A549 (cell line): ENCODE data around the gene FANCF. TPM values are rescaled to one million over a fixed set of nuclear protein-coding genes. Genes with fewer than 3 reads are reported as not detected.

ENCODE experiments used
- ATAC-seq, 2 experiments: fragments of 200-7000 bp in 1 of 2; fragments of >200 bp in 1 of 2; cut with Nextera tagmentation in 1 of 2; cut with Tn5 transposase in 1 of 2; 3 replicates each; pipeline versions ENCODE4 v1.8.0 to v1.9.1; 2018 to 2020; ENCODE audit warnings: mild to moderate bottlenecking in 1 of 2, moderate library complexity in 1 of 2
- CTCF ChIA-PET: fragments of 300-600 bp; sonication (Branson Sonifier 250); formaldehyde crosslinking; extraction: SDS; loops from one replicate; lab custom pipeline; 2021; ENCODE audit warnings: antibody characterized with exemption, inconsistent platforms; lab: Yijun Ruan, JAX
- POLR2A ChIA-PET: fragments of 350-600 bp; formaldehyde crosslinking; extraction: SDS; loops from one replicate; lab custom pipeline; 2021; ENCODE audit warnings: antibody characterized with exemption, inconsistent platforms; lab: Yijun Ruan, JAX
- DNase-seq, 2 experiments: peaks; one replicate each; pipeline versions ENCODE4 v3.0.0 to v3.0.0-alpha.2; 2011 to 2016; ENCODE audit warnings: low read depth in 1 of 2, low spot score in 1 of 2
- FAIRE-seq: peaks from 2 replicates; lab custom pipeline; 2011; peaks lifted over from hg19 to GRCh38; lab: Jason Lieb, UNC
- H3K27ac ChIP-seq, 2 experiments: fragments of >200 bp; sonication (Bioruptor Twin); formaldehyde crosslinking; 3 replicates each; pipeline ENCODE4 v1.5.1; 2016 to 2017
- H3K4me1 ChIP-seq: fragments of >200 bp; sonication (Bioruptor Twin); formaldehyde crosslinking; 3 replicates; pipeline ENCODE4 v1.6.1; 2016
- H3K4me2 ChIP-seq: fragments of >200 bp; sonication (Bioruptor Twin); formaldehyde crosslinking; 3 replicates; pipeline ENCODE4 v1.6.1; 2016
- H3K4me3 ChIP-seq: fragments of >200 bp; sonication (Bioruptor Twin); formaldehyde crosslinking; 3 replicates; pipeline ENCODE4 v1.5.1; 2016
- H3K9me3 ChIP-seq: fragments of >200 bp; sonication (Bioruptor Twin); formaldehyde crosslinking; 3 replicates; pipeline ENCODE4 v1.6.1; 2016
- BHLHE40 ChIP-seq: IDR thresholded peaks from 2 replicates; pipeline ENCODE4 v1.6.1; 2012; ENCODE audit warnings: low read depth, low read length, inconsistent platforms
- CBX2 ChIP-seq: fragments of 200-600 bp; sonication (generic); IDR thresholded peaks from 2 replicates; pipeline ENCODE4 v1.6.1; 2016; ENCODE audit warnings: low read depth, mild to moderate bottlenecking, borderline replicate concordance
- CEBPB ChIP-seq, 2 experiments: fragments of >200 bp in 1 of 2; sonication (Bioruptor Twin) in 1 of 2; formaldehyde crosslinking in 1 of 2; IDR thresholded peaks; 2 replicates each; pipeline ENCODE4 v1.6.1; 2012 to 2016
- EHF ChIP-seq: fragments of 250-450 bp; sonication (Bioruptor Pico); IDR thresholded peaks from 2 replicates; pipeline ENCODE4 v1.5.0; 2020; ENCODE audit warnings: mild to moderate bottlenecking
- EHMT2 ChIP-seq: fragments of 200-600 bp; sonication (generic); IDR thresholded peaks from 2 replicates; pipeline ENCODE4 v1.6.1; 2016; ENCODE audit warnings: antibody characterized with exemption, low read depth, mild to moderate bottlenecking, moderate library complexity
- ESRRA ChIP-seq: fragments of 150-350 bp; IDR thresholded peaks from 2 replicates; pipeline ENCODE4 v1.6.1; 2014; ENCODE audit warnings: mild to moderate bottlenecking, low read length, borderline replicate concordance
- FOSB ChIP-seq: fragments of 250-450 bp; sonication (Bioruptor Pico); IDR thresholded peaks from 2 replicates; pipeline ENCODE4 v1.5.0; 2020; ENCODE audit warnings: mild to moderate bottlenecking, moderate library complexity
- FOXS1 ChIP-seq: fragments of 250-450 bp; sonication (Bioruptor Pico); IDR thresholded peaks from 2 replicates; pipeline ENCODE4 v1.5.0; 2020; ENCODE audit warnings: mild to moderate bottlenecking, moderate library complexity
- HOXB5 ChIP-seq: fragments of 250-450 bp; sonication (Bioruptor Pico); IDR thresholded peaks from 2 replicates; pipeline ENCODE4 v1.5.0; 2020; ENCODE audit warnings: mild to moderate bottlenecking, moderate library complexity
- MAFK ChIP-seq: fragments of 450-650 bp; IDR thresholded peaks from 2 replicates; pipeline ENCODE4 v1.6.1; 2014; ENCODE audit not compliant: partially characterized antibody
- NPAS2 ChIP-seq: fragments of 250-450 bp; sonication (Bioruptor Pico); IDR thresholded peaks from 2 replicates; pipeline ENCODE4 v1.8.0; 2022; ENCODE audit warnings: mild to moderate bottlenecking, moderate library complexity, borderline replicate concordance
- NR3C1 ChIP-seq: fragments of >200 bp; sonication (Bioruptor Twin); formaldehyde crosslinking; IDR thresholded peaks from 3 replicates; pipeline ENCODE4 v1.6.1; 2017
- PHF8 ChIP-seq: fragments of 200-600 bp; sonication (generic); IDR thresholded peaks from 2 replicates; pipeline ENCODE4 v1.6.1; 2016; ENCODE audit warnings: low read depth, mild to moderate bottlenecking, antibody characterized with exemption, moderate library complexity, borderline replicate concordance
- POLR2A ChIP-seq: IDR thresholded peaks from 2 replicates; pipeline ENCODE4 v1.6.1; 2012; ENCODE audit warnings: mild to moderate bottlenecking, low read length
- RAD21 ChIP-seq, 2 experiments: fragments of >200 bp in 1 of 2; sonication (Bioruptor Twin) in 1 of 2; formaldehyde crosslinking in 1 of 2; IDR thresholded peaks in 1 of 2; conservative IDR thresholded peaks in 1 of 2; 2 replicates in 1 of 2; 3 replicates in 1 of 2; pipeline ENCODE4 v1.6.1; 2012 to 2018; ENCODE audit warnings: inconsistent platforms in 1 of 2
- SREBF2 ChIP-seq: fragments of 450-650 bp; IDR thresholded peaks from 2 replicates; pipeline ENCODE4 v1.6.1; 2014; ENCODE audit warnings: mild to moderate bottlenecking, moderate library complexity
- TFCP2L1 ChIP-seq: fragments of 250-450 bp; sonication (Bioruptor Pico); IDR thresholded peaks from 2 replicates; pipeline ENCODE4 v1.5.0; 2021; ENCODE audit warnings: mild to moderate bottlenecking
- ZNF302 ChIP-seq: fragments of 250-450 bp; sonication (Bioruptor Pico); IDR thresholded peaks from 2 replicates; pipeline ENCODE4 v1.9.0; 2021; ENCODE audit warnings: inconsistent platforms, mild to moderate bottlenecking, moderate library complexity
- WGBS: methylation state at CpG from one replicate; pipeline ENCODE4 v1.1.6; 2017; ENCODE audit errors: missing lambda C conversion rate; 5-methylcytosine and 5-hydroxymethylcytosine counted together
- polyA plus RNA-seq, 4 experiments: library from polyadenylated mRNA; depleted of rRNA in 3 of 4; stranded (reverse); fragments of >200 nt; fragmentation: RNase III in 1 of 4; extraction: RNeasy Plus Mini Kit Qiagen cat#74134 plus additional on column Dnase treatment in 1 of 4; gene quantifications; 2 replicates in 3 of 4; 3 replicates in 1 of 4; pipeline ENCODE4 v1.2.3, GENCODE V29; 2011 to 2017
- TF ChIP-seq, protein P1 (sequence below): fragments of 250-450 bp; sonication (Bioruptor Pico); IDR thresholded peaks from 2 replicates; pipeline ENCODE4 v1.5.0; 2021; ENCODE audit warnings: mild to moderate bottlenecking, moderate library complexity, borderline replicate concordance
- TF ChIP-seq, protein P2 (sequence below): fragments of 150-350 bp; IDR thresholded peaks from 2 replicates; pipeline ENCODE4 v1.6.1; 2014; ENCODE audit warnings: low read depth, mild to moderate bottlenecking, low read length
- TF ChIP-seq, protein P3 (sequence below): IDR thresholded peaks from 2 replicates; pipeline ENCODE4 v1.6.1; 2012; ENCODE audit warnings: low read depth, borderline replicate concordance
- TF ChIP-seq, protein P4 (sequence below): fragments of 250-450 bp; sonication (Bioruptor Pico); IDR thresholded peaks from 2 replicates; pipeline ENCODE4 v1.5.0; 2020; ENCODE audit warnings: low read depth, mild to moderate bottlenecking, moderate library complexity
- TF ChIP-seq, protein P5 (sequence below): fragments of >200 bp; sonication (Bioruptor Twin); formaldehyde crosslinking; IDR thresholded peaks from 3 replicates; pipeline ENCODE4 v1.5.1; 2016

FANCF gene
- polyA plus RNA-seq, 2 of the 4 experiments (the other 2 are of a cell fraction) = 10.9 to 11.1 TPM

DNA sequence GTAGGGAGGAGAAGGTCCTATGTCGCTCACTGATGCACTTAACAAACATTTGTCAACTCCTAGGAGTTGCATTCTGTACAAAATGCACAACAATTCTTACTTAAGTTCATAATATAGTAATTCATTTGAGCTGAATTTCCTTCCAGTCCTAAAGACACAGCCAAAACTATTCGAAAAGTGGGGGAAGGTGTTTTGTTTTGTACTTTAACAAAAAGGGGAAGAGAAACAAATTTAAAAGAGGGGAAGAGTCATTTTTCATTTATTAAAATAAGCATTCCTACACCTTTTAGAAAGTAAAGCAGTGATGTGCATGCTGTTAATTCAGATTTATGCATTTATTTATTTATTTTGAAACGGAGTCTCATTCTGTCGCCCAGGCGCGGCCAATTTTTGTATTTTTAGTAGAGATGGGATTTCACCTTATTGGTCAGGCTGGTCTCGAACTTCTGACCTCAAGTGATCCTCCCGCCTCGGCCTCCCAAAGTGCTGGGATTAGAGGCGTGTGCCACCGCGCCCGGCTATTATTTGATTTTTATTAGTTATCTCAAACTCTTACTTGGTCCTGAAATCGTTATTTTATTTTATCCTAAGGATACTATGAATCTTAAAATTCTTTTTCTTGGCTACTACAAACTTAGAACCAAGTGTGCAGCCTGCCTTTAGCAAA, 1.1 kb upstream of the FANCF start (continued):
- TF ChIP-seq, protein P1, sequence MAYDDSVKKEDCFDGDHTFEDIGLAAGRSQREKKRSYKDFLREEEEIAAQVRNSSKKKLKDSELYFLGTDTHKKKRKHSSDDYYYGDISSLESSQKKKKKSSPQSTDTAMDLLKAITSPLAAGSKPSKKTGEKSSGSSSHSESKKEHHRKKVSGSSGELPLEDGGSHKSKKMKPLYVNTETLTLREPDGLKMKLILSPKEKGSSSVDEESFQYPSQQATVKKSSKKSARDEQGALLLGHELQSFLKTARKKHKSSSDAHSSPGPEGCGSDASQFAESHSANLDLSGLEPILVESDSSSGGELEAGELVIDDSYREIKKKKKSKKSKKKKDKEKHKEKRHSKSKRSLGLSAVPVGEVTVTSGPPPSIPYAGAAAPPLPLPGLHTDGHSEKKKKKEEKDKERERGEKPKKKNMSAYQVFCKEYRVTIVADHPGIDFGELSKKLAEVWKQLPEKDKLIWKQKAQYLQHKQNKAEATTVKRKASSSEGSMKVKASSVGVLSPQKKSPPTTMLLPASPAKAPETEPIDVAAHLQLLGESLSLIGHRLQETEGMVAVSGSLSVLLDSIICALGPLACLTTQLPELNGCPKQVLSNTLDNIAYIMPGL (CRISPR knock-in tag) = no peak
- TF ChIP-seq, protein P2, sequence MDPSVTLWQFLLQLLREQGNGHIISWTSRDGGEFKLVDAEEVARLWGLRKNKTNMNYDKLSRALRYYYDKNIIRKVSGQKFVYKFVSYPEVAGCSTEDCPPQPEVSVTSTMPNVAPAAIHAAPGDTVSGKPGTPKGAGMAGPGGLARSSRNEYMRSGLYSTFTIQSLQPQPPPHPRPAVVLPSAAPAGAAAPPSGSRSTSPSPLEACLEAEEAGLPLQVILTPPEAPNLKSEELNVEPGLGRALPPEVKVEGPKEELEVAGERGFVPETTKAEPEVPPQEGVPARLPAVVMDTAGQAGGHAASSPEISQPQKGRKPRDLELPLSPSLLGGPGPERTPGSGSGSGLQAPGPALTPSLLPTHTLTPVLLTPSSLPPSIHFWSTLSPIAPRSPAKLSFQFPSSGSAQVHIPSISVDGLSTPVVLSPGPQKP = no peak
- TF ChIP-seq, protein P3, sequence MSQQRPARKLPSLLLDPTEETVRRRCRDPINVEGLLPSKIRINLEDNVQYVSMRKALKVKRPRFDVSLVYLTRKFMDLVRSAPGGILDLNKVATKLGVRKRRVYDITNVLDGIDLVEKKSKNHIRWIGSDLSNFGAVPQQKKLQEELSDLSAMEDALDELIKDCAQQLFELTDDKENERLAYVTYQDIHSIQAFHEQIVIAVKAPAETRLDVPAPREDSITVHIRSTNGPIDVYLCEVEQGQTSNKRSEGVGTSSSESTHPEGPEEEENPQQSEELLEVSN = no peak
- TF ChIP-seq, all 56 proteins: peak for 0

DNA sequence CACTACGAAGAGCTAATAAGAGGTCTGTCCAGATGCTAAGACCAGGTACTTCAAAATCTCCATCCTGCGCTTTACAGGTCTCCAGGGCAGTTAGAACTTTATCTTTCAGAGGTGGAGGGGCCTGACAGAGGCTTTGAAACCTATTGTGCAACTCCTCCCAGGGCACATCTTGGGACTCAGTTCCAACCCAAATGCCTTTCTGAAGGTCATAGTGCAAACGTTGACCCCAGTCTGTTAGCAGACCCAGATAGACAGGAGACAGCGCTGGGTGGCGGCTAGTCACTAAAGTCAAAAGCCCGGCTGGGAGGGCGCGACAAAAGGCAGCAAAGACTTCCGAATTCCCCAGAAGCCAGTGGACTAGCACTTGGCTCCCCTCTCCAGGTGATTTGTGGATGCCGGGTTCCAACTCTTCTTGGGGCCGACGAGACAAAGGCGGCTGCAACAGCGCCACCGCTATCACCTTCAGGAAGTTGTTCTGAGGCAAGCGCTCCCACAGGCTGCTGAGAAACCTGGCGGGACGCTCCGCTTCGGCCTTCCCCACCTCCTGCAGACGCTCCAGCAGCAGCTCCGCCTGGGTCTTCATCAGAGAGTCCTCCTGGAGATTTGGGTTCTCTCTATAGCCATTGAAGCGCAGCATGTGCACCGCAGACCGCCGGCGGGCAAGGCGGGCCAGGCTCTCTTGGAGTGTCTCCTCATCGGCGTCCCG, 728 bp downstream of the FANCF start:
- FAIRE-seq = no peak
- CTCF ChIA-PET = interaction anchor here (0.8 to 2.2 kb wide), 4 partner anchors 9 to 34 kb away, joined by 3 to 7 read pairs (median 4); no protein-coding TSS in a partner anchor

DNA sequence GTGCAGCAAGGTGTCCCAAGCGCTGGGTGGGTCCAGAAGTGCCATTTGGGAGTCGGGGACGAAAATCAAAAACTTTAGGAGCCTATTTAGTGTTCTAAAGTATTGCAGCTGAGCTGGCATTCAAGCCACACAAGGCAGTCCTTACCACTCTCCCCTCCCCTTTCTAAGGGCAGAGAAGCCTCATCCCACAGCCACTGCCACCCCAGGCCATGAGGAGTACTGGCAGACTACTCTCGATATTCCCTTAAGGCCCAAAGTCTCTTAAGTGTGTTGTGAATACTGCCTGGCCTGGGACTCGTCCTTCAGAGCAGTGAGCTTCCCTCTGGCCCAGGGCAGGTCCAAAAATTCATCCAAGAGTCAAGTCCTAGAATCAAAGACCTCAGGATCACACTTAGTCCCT, 7.8 kb downstream of the FANCF start:
- no peak overlapping the region for H3K27ac ChIP-seq
- no peak overlapping the region for H3K4me2 ChIP-seq
- ChIA-PET CTCF (no interaction called here), POLR2A (no interaction called here)
- ATAC-seq (no peak; a peak in 1 of 6 replicates), DNase-seq (no peak), FAIRE-seq (no peak)
- 0 out of 3 replicates have a peak, but pooled peaks cover 7% of the 10 kb centered on the region for H3K9me3 ChIP-seq
- WGBS = 7% methylated on average over 5 of the region's 5 CpGs
- H3K4me1 ChIP-seq = no peaks in the 10 kb centered on the region
- no peak overlapping the region for H3K4me3 ChIP-seq
- TF ChIP-seq SREBF2 = no peak
- no peak for TF ChIP-seq FOSB
- no peak for TF ChIP-seq TFCP2L1 (CRISPR knock-in tag)
- TF ChIP-seq CEBPB (IDR thresholded peaks at IDR 0.05) = no peak
- no peak for TF ChIP-seq ESRRA
- TF ChIP-seq EHF (CRISPR knock-in tag) = no peak
- TF ChIP-seq, protein P1 (CRISPR knock-in tag) = no peak
- no peak for TF ChIP-seq NPAS2 (CRISPR knock-in tag)
- no peak for TF ChIP-seq CBX2
- TF ChIP-seq, protein P4, sequence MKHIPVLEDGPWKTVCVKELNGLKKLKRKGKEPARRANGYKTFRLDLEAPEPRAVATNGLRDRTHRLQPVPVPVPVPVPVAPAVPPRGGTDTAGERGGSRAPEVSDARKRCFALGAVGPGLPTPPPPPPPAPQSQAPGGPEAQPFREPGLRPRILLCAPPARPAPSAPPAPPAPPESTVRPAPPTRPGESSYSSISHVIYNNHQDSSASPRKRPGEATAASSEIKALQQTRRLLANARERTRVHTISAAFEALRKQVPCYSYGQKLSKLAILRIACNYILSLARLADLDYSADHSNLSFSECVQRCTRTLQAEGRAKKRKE = no peak
- no peak for TF ChIP-seq HOXB5 (CRISPR knock-in tag)
- TF ChIP-seq EHMT2 = no peak

More for the DNA sequence above, 728 bp downstream of the FANCF start:
- DNase-seq = peak; percentile 34 to 82
- peak overlapping the region; percentile 91 to 94 for H3K27ac ChIP-seq
- POLR2A ChIA-PET = interaction anchor here (0.7 to 1.1 kb wide), 2 partner anchors 9 to 163 kb away, joined by 3 read pairs; no protein-coding TSS in a partner anchor
- peak overlapping the region; percentile 75 for H3K4me3 ChIP-seq
- peak overlapping the region; percentile 79 for H3K4me2 ChIP-seq
- TF ChIP-seq, protein P5, sequence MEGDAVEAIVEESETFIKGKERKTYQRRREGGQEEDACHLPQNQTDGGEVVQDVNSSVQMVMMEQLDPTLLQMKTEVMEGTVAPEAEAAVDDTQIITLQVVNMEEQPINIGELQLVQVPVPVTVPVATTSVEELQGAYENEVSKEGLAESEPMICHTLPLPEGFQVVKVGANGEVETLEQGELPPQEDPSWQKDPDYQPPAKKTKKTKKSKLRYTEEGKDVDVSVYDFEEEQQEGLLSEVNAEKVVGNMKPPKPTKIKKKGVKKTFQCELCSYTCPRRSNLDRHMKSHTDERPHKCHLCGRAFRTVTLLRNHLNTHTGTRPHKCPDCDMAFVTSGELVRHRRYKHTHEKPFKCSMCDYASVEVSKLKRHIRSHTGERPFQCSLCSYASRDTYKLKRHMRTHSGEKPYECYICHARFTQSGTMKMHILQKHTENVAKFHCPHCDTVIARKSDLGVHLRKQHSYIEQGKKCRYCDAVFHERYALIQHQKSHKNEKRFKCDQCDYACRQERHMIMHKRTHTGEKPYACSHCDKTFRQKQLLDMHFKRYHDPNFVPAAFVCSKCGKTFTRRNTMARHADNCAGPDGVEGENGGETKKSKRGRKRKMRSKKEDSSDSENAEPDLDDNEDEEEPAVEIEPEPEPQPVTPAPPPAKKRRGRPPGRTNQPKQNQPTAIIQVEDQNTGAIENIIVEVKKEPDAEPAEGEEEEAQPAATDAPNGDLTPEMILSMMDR = peak; percentile 50
- TF ChIP-seq FOSB = no peak
- no peak for TF ChIP-seq NR3C1
- peak; percentile 69 for TF ChIP-seq PHF8
- TF ChIP-seq MAFK = no peak
- TF ChIP-seq, protein P3 = peak; percentile 56; the same call in 1 of the 2 replicates
- TF ChIP-seq ESRRA = 0 out of 2 replicates have a peak, but pooled peaks have one; percentile 6
- TF ChIP-seq BHLHE40 = no peak
- TF ChIP-seq POLR2A = no peak
- 0 out of 5 replicates have a peak, but pooled peaks have one; percentile 11 to 14 for TF ChIP-seq RAD21 (conservative IDR thresholded peaks at IDR 0.05 in 1 of 2, IDR thresholded peaks at IDR 0.05 in 1 of 2)
- no peak for TF ChIP-seq EHMT2
- TF ChIP-seq ZNF302 = no peak
- no peak for TF ChIP-seq TFCP2L1 (CRISPR knock-in tag)
- no peak for TF ChIP-seq FOXS1
- TF ChIP-seq HOXB5 (CRISPR knock-in tag) = no peak
- H3K4me1 ChIP-seq = peaks cover 7% of the 10 kb centered on the region; the same call in 1 of the 3 replicates
- 16% methylated on average over 16 of the region's 31 CpGs for WGBS
- no peaks in the 10 kb centered on the region for H3K9me3 ChIP-seq
- peak; percentile 87 to 90 for ATAC-seq
